NCI-H1092 treated with DMSO at 0.1 percent for 48 hours (cell line): ENCODE data around the gene SLC24A3.

Experiments used
- DNase-seq: peaks from one replicate; lab custom pipeline; 2025; lab: John Stamatoyannopoulos, UW

Gene SLC24A3

GRCh38 chr20:19241440-19241839 lies 29.0 kb downstream of the SLC24A3 start:
- DNase-seq, result no peak

DNA sequence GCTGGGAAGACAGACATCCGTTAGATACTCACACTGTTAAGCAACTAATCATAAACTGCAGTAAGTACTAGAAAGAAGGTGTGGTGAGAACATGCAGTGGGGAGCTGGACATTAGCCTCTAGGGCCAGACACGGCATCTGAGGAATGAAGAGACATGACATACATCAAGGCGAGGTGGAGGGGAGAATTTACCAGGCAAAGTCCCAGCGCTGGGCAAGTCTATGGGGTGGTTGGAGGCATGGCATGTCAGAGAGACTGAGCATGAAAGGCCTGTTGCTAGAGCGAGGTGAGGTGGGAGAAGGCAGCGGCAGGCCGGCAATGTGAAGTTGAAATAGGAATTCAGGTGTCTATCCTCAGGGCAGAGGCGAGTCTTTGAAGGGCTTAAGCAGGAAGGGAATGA lies 31.8 kb downstream of the SLC24A3 start:
- no peak for DNase-seq

GRCh38 chr20:19249106-19249879 lies 36.9 kb downstream of the SLC24A3 start:
- DNase-seq, result no peak

DNA sequence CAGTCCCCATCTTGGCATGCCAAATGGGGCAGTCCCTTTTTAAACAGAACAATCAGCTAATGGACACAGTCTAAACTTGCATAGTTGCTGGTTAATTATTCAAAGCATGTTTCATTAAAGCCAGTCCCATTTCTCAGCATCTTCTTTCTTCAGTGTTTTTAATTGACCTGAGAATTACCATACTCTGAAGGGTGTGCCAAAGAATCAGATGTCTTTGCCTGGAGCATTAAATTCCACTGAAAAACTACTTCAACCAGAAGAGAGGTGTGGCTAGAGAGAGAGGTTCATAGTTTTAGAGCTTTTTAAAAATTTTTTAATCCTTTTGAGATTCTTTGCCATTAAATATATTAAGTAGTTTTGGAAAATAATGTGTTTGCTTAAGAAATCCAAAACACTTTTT lies 37.9 kb downstream of the SLC24A3 start:
- no peak for DNase-seq

GRCh38 chr20:19251506-19251905 lies 39.1 kb downstream of the SLC24A3 start:
- DNase-seq, result no peak

DNA sequence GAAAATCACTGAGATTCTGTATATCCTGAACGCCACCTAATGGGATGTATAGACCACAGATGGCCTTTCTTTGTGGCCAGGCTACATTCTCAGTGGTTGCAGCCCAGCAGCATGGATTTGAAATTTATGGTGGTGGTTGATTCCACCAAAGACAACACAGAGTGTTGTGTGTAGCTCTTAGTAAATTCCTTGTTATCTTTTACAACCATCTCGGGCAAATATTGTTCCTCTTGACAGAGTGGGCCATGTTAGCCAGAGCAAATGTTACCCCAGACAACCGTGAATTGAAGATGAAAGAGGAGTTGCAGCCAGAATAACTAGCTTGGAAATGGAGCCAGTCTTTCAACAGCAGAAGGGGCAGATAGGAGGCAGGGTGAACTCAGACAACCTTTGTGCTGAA lies 39.5 kb downstream of the SLC24A3 start:
- no peak for DNase-seq

GRCh38 chr20:19252451-19253120 lies 40.1 kb downstream of the SLC24A3 start:
- DNase-seq, result no peak

GRCh38 chr20:19253316-19253715 lies 40.9 kb downstream of the SLC24A3 start:
- no peak for DNase-seq

DNA sequence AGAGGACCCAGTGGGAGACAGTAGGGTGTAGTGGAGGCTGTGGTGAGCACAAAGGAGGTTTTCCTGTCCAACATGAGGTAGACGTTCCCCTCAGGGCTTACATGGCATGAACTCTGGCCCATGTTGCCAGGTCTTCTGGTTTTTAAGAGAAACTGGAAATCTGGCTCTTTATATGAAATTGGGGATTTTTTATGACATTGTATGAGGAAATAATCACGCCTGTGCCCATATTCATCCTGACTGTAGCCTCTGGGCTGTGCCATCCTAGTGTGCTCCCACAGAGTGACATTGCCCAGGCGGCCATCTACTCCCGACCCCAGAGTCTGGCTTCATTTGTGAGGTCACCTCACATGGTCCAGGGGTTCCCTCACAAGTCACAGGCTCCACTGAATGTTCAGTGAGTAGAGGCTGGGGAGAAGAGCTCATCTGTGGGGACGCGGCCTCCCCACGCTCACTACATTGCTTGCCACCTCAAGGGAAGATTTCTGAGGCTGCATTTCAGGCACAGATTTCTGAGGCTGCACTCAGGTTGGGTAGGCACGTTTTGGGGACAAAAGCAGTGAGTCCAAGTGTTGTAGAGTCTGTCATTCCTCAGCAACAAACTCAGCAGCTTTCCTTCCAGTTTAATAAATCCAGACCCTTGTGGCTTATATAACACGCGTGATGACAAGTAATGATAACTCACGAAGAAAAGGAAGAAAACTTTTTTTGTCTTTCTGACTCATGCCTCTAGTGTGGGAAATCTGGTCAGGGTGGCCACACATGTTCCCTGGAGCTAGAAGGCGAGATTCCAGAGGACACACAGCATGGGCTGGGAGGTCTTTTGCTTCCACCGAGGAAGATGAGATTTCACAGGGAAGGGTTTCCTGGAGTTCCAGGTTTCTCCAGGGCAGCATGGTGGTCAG lies 41.7 kb downstream of the SLC24A3 start:
- no peak for DNase-seq

- DNase-seq, result peak; percentile 33
Observed at GRCh38 chr20:19254956-19255355, 42.5 kb downstream of the SLC24A3 start.

- DNase-seq, result no peak
Observed at GRCh38 chr20:19256085-19256484, 43.6 kb downstream of the SLC24A3 start.

- DNase-seq, result peak; percentile 77
Observed at GRCh38 chr20:19256906-19257595, 44.6 kb downstream of the SLC24A3 start.

DNA sequence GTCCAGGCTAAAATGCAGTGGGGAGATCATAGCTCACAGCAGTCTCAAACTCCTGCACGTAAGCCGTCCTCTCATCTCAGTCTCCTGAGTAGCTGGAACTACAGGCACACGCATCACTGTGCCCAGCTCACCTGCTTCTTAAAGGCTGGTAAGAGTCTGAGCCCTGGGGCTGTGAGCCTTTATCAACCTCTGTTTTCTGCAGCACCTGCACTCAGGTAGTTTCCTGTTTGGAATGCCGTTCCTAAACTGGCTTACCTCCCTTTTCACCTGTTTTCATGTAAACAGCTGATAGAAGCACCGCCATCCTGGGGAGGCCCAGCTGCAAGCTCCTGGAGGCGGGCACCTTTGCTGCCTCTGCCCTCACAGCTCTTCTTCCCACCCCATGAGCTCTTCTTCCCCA lies 45.4 kb downstream of the SLC24A3 start:
- no peak for DNase-seq

DNA sequence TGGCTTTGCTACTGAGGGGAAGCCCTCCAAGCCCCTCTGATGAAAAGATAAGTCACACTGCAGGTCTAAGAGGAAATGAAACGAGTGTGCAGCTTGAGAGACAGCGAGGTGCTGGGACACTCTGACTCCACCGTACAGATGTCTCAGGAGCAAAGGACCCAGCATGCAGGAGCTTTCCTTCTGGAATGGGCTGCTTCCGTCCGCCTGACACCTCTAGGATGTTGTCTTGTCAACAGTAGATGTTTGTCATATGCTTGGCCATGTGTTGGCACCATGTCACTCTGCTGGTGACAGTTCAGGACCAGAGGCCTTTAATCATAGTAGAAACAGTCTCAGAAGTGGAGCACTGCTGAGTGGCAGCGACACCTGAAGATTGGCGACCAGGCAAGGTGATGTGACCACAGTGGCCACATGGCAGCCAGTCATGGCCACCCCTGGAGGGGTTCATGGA lies 46.7 kb downstream of the SLC24A3 start:
- no peak for DNase-seq

DNA sequence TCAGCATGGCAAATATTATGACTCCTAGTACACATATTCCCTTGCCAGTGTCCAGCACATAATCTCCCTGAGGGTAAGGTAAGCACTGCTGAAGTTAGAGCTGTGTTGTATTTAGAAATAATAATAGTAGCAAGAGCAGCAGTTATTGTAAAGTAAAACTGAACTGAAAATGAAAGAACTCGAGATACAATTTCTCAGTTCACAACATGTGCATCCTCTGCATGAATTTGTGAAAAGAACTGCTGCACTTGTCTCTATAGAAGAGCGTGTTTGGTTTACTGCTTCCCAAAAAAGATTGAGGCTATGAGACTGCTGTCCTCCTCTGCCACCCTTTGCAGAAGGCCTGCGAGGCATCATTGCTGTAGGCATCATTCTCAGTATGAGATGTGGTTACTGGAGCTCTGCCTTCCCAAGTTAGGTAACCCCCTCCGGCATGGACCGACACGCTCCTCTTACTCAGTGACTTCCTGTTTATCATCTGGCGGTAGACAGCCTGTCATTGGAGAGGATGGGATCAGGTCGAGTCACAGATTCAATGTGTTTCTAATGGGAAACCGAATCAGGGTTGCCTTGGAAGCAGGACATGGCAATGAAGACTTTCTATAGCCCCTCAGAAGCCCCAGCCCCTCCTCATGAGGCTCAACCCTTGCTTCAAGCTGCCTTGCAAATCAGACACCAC lies 48.1 kb downstream of the SLC24A3 start:
- no peak for DNase-seq

DNA sequence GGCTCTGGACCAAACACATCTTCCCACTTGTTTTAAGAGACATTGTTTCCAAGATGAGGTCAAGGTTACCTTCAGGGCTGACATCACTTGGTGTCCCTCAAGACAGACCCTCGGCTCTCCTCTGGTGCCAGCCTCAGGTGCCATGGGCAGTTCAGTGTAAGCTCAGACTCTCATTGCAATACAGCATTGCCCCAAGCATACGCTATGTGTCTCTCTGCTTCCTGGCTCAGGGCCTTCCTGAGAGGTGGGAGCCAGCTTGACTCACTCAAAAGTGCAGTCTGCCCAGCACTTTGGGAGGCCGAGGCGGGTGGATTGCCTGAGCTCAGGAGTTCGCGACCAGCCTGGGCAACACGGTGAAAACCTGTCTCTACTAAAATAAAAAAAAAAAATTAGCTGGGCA lies 51.7 kb downstream of the SLC24A3 start:
- DNase-seq, result no peak

- no peak for DNase-seq
Observed at GRCh38 chr20:19265646-19266374, 53.4 kb downstream of the SLC24A3 start.

GRCh38 chr20:19268426-19268825 lies 56.0 kb downstream of the SLC24A3 start:
- DNase-seq, result no peak

GRCh38 chr20:19269737-19270340 lies 57.4 kb downstream of the SLC24A3 start:
- DNase-seq, result no peak
